T-helper 2 cell treated with Interferon-gamma antibody and Interleukin-4, amounts not matched to agents 5 μg/mL and 100 μg/mL, for 36 hours (primary cell): Measurements from ENCODE around the gene PTGS2.
"Not testable (repeated sequence)": the region's sequence is repeated elsewhere in the genome, so short reads cannot be mapped to it uniquely, and the experiment has no call there.

Experiments used
- DNase-seq: peaks from one replicate; pipeline ENCODE4 v3.0.0; 2021; ENCODE audit warnings: low spot score
- H3K27ac Mint-ChIP-seq: one replicate; pipeline ENCODE4 v1.8.0; 2021; ENCODE audit warnings: mild to moderate bottlenecking, mixed read lengths
- H3K27me3 Mint-ChIP-seq: one replicate; pipeline ENCODE4 v1.8.0; 2021; ENCODE audit warnings: low read depth, mixed read lengths
- H3K36me3 Mint-ChIP-seq: one replicate; pipeline ENCODE4 v1.8.0; 2021; ENCODE audit warnings: low read depth, mixed read lengths
- H3K4me1 Mint-ChIP-seq: one replicate; pipeline ENCODE4 v1.8.0; 2021; ENCODE audit warnings: low read depth, mixed read lengths
- H3K4me3 Mint-ChIP-seq: one replicate; pipeline ENCODE4 v1.8.0; 2022; ENCODE audit warnings: mild to moderate bottlenecking, moderate library complexity, mixed read lengths
- H3K9me3 Mint-ChIP-seq: one replicate; pipeline ENCODE4 v1.8.0; 2021; ENCODE audit warnings: mixed read lengths

PTGS2 gene

GRCh38 chr1:186655876-186656275, 24.3 kb downstream of the PTGS2 start:
- Mint-ChIP-seq H3K9me3 (no peaks in the 10 kb centered on the region), H3K27ac (no peak overlapping the region), H3K36me3 (no peaks in the 10 kb centered on the region), H3K27me3 (no peaks in the 10 kb centered on the region), H3K4me1 (peaks cover 2% of the 10 kb centered on the region), H3K4me3 (no peak overlapping the region)
- DNase-seq = no peak

GRCh38 chr1:186654741-186655140, 25.5 kb downstream of the PTGS2 start:
- Mint-ChIP-seq H3K4me3 (no peak overlapping the region), H3K36me3 (no peaks in the 10 kb centered on the region), H3K27ac (no peak overlapping the region), H3K27me3 (no peaks in the 10 kb centered on the region), H3K4me1 (peaks cover 2% of the 10 kb centered on the region), H3K9me3 (no peaks in the 10 kb centered on the region)
- no peak for DNase-seq

GRCh38 chr1:186653312-186653711, 26.9 kb downstream of the PTGS2 start:
- H3K27ac Mint-ChIP-seq = no peak overlapping the region
- H3K27me3 Mint-ChIP-seq = no peaks in the 10 kb centered on the region
- no peaks in the 10 kb centered on the region for H3K36me3 Mint-ChIP-seq
- peaks cover 2% of the 10 kb centered on the region for H3K4me1 Mint-ChIP-seq
- no peak for DNase-seq
- H3K4me3 Mint-ChIP-seq = no peak overlapping the region
- H3K9me3 Mint-ChIP-seq = no peaks in the 10 kb centered on the region

- Mint-ChIP-seq H3K27ac (no peak overlapping the region), H3K27me3 (no peaks in the 10 kb centered on the region), H3K4me1 (peaks cover 2% of the 10 kb centered on the region), H3K9me3 (no peaks in the 10 kb centered on the region), H3K36me3 (no peaks in the 10 kb centered on the region), H3K4me3 (no peak overlapping the region)
- DNase-seq = no peak
Measured at GRCh38 chr1:186648613-186649012, 31.6 kb downstream of the PTGS2 start.

- not testable (repeated sequence) for H3K27me3 Mint-ChIP-seq, H3K4me3 Mint-ChIP-seq, H3K36me3 Mint-ChIP-seq, DNase-seq, H3K9me3 Mint-ChIP-seq, H3K27ac Mint-ChIP-seq, H3K4me1 Mint-ChIP-seq
Measured at GRCh38 chr1:186647985-186648384, 32.2 kb downstream of the PTGS2 start.

DNA sequence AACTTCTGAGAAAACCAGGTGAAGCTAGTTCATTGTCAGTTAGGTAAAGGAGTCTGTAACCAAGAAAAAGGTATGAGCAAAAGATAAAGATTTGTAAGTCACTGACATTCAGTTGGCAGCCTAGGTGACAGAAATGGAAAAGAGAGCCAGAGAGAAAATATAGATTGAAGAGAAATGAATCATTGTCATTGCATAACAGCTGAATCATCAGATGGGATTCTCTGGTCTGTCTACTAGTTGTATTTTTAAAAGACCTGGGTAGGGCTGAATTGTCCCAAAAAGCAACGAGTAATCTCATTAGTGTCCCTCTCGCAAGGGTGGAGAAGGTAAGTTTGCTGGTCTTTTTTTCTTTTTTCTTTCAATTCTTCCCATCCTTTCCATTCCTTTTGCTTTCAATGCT, 36.6 kb downstream of the PTGS2 start:
- no peak overlapping the region for H3K27ac Mint-ChIP-seq
- H3K27me3 Mint-ChIP-seq = peaks cover 3% of the 10 kb centered on the region
- no peak for DNase-seq
- H3K4me1 Mint-ChIP-seq = no peaks in the 10 kb centered on the region
- no peaks in the 10 kb centered on the region for H3K36me3 Mint-ChIP-seq
- H3K9me3 Mint-ChIP-seq = no peaks in the 10 kb centered on the region
- H3K4me3 Mint-ChIP-seq = no peak overlapping the region

- not testable (repeated sequence) for H3K4me3 Mint-ChIP-seq, DNase-seq, H3K4me1 Mint-ChIP-seq
Measured at GRCh38 chr1:186637567-186637966, 42.7 kb downstream of the PTGS2 start.

GRCh38 chr1:186636786-186637185, 43.4 kb downstream of the PTGS2 start:
- no peak overlapping the region for H3K4me3 Mint-ChIP-seq
- H3K9me3 Mint-ChIP-seq = no peaks in the 10 kb centered on the region
- DNase-seq = no peak
- no peaks in the 10 kb centered on the region for H3K4me1 Mint-ChIP-seq
- no peak overlapping the region for H3K27ac Mint-ChIP-seq
- peaks cover 9% of the 10 kb centered on the region for H3K27me3 Mint-ChIP-seq
- H3K36me3 Mint-ChIP-seq = no peaks in the 10 kb centered on the region

More at GRCh38 chr1:186637567-186637966, 42.7 kb downstream of the PTGS2 start:
- H3K27me3 Mint-ChIP-seq, H3K9me3 Mint-ChIP-seq, H3K36me3 Mint-ChIP-seq, H3K27ac Mint-ChIP-seq: not testable (repeated sequence)

DNA sequence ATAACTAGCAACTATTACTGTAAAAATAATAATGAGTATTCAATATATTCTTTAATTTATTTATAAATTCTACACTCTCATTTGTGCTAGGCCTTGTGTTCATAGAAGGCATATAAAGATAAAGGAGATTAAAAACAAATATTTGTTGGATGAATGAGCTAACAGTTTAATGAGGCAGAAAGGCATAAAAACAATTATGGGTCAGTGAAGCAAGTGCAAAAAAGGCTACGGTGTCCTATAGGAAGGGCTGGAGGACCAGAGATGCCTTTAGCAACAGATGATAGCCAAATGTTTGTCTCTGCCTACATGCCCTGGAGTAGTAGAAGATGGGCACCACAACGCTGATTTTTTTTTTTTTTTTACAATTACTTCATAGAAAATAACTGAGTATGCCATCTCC, 45.7 kb downstream of the PTGS2 start:
- H3K27ac Mint-ChIP-seq = no peak overlapping the region
- no peaks in the 10 kb centered on the region for H3K9me3 Mint-ChIP-seq
- no peak overlapping the region for H3K4me3 Mint-ChIP-seq

GRCh38 chr1:186633116-186633515, 47.1 kb downstream of the PTGS2 start:
- peaks cover 12% of the 10 kb centered on the region for H3K27me3 Mint-ChIP-seq
- H3K4me3 Mint-ChIP-seq = no peak overlapping the region
- no peaks in the 10 kb centered on the region for H3K36me3 Mint-ChIP-seq
- no peak for DNase-seq
- H3K27ac Mint-ChIP-seq = no peak overlapping the region
- no peaks in the 10 kb centered on the region for H3K4me1 Mint-ChIP-seq
- H3K9me3 Mint-ChIP-seq = no peaks in the 10 kb centered on the region

More for the DNA sequence above, 45.7 kb downstream of the PTGS2 start:
- no peak for DNase-seq
- Mint-ChIP-seq H3K27me3 (peaks cover 12% of the 10 kb centered on the region), H3K36me3 (no peaks in the 10 kb centered on the region), H3K4me1 (no peaks in the 10 kb centered on the region)

GRCh38 chr1:186629341-186629740, 50.9 kb downstream of the PTGS2 start:
- Mint-ChIP-seq H3K4me3 (no peak overlapping the region), H3K27ac (no peak overlapping the region), H3K4me1 (no peaks in the 10 kb centered on the region), H3K9me3 (no peaks in the 10 kb centered on the region), H3K36me3 (no peaks in the 10 kb centered on the region), H3K27me3 (peaks cover 27% of the 10 kb centered on the region)
- DNase-seq = no peak

- Mint-ChIP-seq H3K27ac (no peak overlapping the region), H3K27me3 (peaks cover 25% of the 10 kb centered on the region), H3K4me3 (no peak overlapping the region), H3K9me3 (no peaks in the 10 kb centered on the region), H3K4me1 (no peaks in the 10 kb centered on the region), H3K36me3 (no peaks in the 10 kb centered on the region)
- DNase-seq = no peak
Measured at GRCh38 chr1:186628910-186629309, 51.3 kb downstream of the PTGS2 start.

GRCh38 chr1:186627019-186627418, 53.2 kb downstream of the PTGS2 start:
- Mint-ChIP-seq H3K9me3 (no peaks in the 10 kb centered on the region), H3K4me1 (peaks cover 5% of the 10 kb centered on the region), H3K36me3 (no peaks in the 10 kb centered on the region), H3K27me3 (peaks cover 25% of the 10 kb centered on the region), H3K27ac (no peak overlapping the region), H3K4me3 (no peak overlapping the region)
- DNase-seq = no peak

GRCh38 chr1:186626356-186626932, 53.8 kb downstream of the PTGS2 start:
- H3K4me3 Mint-ChIP-seq = no peak overlapping the region
- no peak overlapping the region for H3K27ac Mint-ChIP-seq
- no peak for DNase-seq
- H3K27me3 Mint-ChIP-seq = peaks cover 27% of the 10 kb centered on the region
- no peaks in the 10 kb centered on the region for H3K9me3 Mint-ChIP-seq
- peaks cover 7% of the 10 kb centered on the region for H3K4me1 Mint-ChIP-seq
- no peaks in the 10 kb centered on the region for H3K36me3 Mint-ChIP-seq

- no peaks in the 10 kb centered on the region for H3K9me3 Mint-ChIP-seq
- peaks cover 27% of the 10 kb centered on the region for H3K27me3 Mint-ChIP-seq
- no peak overlapping the region for H3K4me3 Mint-ChIP-seq
- H3K4me1 Mint-ChIP-seq = peaks cover 26% of the 10 kb centered on the region
- no peaks in the 10 kb centered on the region for H3K36me3 Mint-ChIP-seq
- H3K27ac Mint-ChIP-seq = no peak overlapping the region
- DNase-seq = no peak
Measured at GRCh38 chr1:186623551-186623950, 56.7 kb downstream of the PTGS2 start.
